GM10266 (cell line): ENCODE data around the gene KCNIP3.

Experiments
- DNase-seq: peaks from one replicate; pipeline ENCODE4 v3.0.0; 2012; ENCODE audit errors: extremely low spot score
- CTCF ChIP-seq: IDR thresholded peaks from 2 replicates; pipeline ENCODE4 v1.5.1; 2012; ENCODE audit warnings: mild to moderate bottlenecking, low read depth; ENCODE audit not compliant: control insufficient read depth, insufficient read depth; ENCODE audit errors: missing control alignments

Gene KCNIP3

GRCh38 chr2:95317665-95318425 is 20.7 kb downstream of the KCNIP3 start:
- TF ChIP-seq CTCF, result no peak
- no peak for DNase-seq

- DNase-seq, result no peak
- TF ChIP-seq CTCF, result no peak
Measured at GRCh38 chr2:95318431-95319220, 21.5 kb downstream of the KCNIP3 start.

GRCh38 chr2:95319481-95320343 is 22.6 kb downstream of the KCNIP3 start:
- DNase-seq, result no peak
- no peak for TF ChIP-seq CTCF

GRCh38 chr2:95320344-95320712 is 23.2 kb downstream of the KCNIP3 start:
- DNase-seq, result no peak
- no peak for TF ChIP-seq CTCF

GRCh38 chr2:95320986-95321767 is 24.0 kb downstream of the KCNIP3 start:
- no peak for TF ChIP-seq CTCF
- DNase-seq, result no peak

- DNase-seq, result no peak
- TF ChIP-seq CTCF, result peak; percentile 16
Measured at GRCh38 chr2:95323347-95324155, 26.4 kb downstream of the KCNIP3 start.
